HG03095 (cell line): Measurements from ENCODE around the gene PLCXD3.

Experiments
- ATAC-seq: cut with Tn5 transposase; IDR thresholded peaks from one replicate; pipeline ENCODE4 v1.9.1; 2021; ENCODE audit warnings: moderate library complexity; ENCODE audit not compliant: unreplicated experiment

The PLCXD3 gene

GRCh38 chr5:41415242-41415641, 95.2 kb downstream of the PLCXD3 start:
- no peak for ATAC-seq

DNA sequence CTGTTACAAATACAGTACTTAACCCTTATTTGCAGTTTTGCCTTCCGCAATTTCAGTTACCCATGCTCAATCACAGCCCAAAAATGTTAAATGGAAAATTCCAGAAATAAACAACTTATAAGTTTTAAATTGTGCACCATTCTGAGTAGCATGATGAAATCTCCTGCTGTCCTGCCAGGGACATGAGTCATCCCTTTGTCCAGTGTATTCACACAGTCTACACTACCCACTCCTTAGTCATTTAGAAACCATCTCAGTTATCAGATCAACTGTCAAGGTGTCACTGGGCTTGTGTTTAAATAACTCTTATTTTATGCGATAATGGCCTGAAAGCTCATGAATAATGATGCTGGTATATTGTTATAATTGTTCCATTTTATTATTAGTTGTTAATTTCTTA, 95.8 kb downstream of the PLCXD3 start:
- no peak for ATAC-seq

GRCh38 chr5:41413074-41413473, 97.3 kb downstream of the PLCXD3 start:
- no peak for ATAC-seq

DNA sequence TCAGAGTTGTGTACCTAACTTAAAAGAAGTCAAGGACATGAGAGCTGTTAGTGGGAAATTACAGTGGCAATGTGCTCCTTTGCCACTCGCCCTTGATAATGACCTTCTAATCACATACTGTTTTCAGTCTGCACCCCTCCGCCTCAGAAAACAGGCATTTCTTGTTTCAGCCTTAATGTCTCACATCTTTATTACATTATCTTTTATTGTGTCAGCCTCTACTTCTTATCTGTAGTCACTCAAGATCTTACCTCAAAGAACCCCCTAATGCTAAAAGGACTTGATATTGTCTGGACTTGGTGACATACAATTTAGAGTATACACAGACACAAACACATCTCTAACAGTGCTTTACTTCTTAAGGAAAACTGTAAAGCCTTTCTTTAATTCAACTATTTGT, 97.9 kb downstream of the PLCXD3 start:
- ATAC-seq = no peak

GRCh38 chr5:41410737-41411136, 99.7 kb downstream of the PLCXD3 start:
- no peak for ATAC-seq

DNA sequence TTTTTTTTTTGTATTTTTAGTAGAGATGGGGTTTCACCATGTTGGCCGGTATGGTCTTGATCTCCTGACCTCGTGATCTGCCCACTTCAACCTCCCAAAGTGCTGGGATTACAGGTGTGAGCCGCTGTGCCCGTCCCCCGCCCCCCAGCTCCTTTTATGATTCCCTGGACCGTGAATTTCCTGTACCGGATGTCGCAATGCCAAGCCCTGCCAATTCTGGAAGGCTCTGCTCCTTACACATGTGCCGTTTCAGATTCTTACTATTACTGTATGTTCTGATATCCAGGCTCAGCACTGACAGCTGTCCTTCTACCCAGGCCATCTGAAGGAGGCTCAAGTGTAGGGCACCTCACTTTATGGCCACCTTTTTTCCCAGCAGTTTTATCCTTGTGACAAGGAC, 100.1 kb downstream of the PLCXD3 start:
- ATAC-seq = no peak

DNA sequence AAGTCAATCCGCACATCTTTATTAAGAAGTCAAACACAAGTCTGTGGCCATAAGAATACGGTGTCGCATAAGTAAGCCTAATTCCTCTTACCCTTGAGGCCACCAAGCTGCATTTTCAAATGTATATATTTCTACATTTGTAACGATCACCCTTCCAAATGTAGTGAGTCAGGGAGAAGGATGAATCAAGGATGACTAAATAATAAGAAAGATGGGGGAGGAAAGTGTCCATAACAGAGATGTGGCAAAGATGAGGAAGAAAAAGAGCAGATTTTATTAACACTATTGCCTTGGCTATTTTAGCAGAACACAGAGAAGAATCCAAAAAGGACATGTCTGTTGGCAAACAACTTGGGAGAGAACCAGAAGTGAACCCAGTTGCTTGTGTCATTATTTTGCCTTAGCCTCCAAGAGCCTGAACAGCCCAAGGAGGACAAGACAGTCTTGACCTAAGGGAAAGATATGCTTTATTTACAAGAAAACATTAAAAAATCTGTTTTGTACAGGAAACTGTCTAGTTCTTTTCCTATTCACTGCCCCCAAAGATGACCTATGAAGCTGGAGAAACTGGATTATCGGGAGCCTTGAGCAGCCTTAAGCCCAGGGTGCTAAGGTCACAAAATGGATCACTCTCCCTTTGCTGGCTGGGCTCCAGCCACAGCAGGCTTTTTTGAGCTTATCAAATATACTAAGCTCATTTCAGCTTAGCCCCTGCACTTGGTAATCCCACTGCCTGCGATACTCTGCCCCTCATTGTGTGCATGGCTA, 101.5 kb downstream of the PLCXD3 start:
- no peak for ATAC-seq

DNA sequence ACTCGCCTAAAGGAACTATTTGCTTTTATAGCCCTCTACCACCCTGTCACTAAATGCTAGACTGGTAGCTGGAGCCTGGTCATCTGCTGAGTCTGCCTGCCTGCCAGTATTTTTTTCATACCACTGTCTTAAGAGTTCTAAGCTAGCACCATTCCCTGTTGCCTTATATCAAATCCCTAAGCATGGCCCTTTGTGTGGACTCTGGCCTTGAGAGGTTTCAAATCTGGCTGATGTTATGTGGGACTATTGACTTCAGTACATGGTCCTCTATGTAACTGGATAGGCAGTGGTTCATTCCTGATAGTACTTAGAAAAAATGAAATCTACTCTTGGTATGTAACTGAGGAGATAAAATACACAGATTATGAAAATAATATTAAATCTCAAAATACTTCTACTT, 103.5 kb downstream of the PLCXD3 start:
- no peak for ATAC-seq

- ATAC-seq = no peak
These were observed 104.0 kb downstream of the PLCXD3 start for GRCh38 chr5:41406424-41406823.

GRCh38 chr5:41404757-41405156, 105.6 kb downstream of the PLCXD3 start:
- ATAC-seq = no peak

DNA sequence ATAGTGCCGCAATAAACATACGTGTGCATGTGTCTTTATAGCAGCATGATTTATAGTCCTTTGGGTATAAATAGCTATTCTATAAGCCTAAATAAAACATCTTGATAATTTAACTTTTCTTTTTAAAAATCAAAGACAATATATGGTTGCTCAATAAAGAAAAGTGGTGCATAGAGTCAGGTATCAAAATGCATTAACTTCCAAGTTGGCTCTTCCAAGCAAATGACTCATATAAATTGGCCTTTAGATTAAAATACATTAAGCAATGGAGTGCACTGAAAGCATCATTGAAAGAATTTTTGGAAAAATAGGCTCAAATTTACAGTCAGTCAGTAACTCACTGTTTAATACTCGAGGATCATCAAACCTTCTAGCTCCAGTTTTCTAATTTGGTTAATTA, 106.6 kb downstream of the PLCXD3 start:
- ATAC-seq = no peak

DNA sequence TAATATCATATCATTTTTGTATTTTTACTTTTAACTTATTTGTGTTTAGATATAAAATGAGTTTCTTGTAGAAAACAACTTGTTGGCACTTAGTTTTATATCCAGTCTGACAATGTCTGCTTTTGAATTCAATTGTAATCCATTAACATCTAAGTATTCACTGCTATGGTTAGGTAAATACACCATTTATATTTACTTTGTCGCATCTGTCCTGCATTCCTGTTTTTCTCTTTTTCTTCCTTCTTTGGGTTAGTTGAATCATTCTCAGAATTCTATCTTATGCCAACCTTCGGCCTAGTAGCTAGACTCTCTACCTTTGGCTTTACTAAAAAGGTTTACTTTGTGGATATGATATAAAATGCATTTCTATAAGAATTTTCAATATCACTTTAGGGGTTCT, 107.6 kb downstream of the PLCXD3 start:
- no peak for ATAC-seq

DNA sequence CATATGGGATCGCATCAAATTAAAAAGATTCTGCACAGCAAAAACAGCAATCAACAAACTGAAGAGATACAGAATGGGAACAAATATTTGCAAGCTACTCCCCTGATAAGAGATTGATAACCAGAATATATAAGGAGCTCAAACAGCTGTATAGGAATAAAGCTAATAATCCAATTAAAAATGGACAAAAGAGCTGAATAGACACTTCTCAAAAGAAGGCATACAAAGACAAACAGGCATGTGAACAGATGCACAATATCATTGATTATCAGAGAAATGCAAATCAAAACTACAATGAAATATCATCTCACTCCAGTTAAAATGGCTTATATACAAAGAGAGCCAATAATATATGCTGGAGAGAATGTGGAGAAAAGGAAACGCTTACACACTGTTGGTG, 110.6 kb downstream of the PLCXD3 start:
- no peak for ATAC-seq

DNA sequence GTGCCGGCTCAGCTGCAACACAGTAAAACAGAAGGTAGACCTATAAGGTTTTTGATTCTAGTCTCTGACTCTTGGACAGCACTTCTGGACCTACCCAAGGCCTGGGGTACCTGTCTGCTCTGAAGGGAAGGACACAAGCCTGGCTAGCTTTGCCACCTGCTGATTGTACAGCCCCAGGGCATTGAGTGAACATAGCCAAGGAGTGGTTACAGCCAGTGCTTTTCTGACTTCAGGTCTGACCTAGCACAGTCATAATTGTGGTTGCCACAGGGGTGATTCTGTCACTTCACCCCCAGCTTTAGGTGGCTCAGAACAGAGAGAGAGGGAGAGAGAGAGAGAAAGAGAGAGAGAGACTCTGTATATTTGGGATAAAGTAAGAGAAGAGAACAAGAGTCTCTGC, 118.4 kb downstream of the PLCXD3 start:
- ATAC-seq = no peak

DNA sequence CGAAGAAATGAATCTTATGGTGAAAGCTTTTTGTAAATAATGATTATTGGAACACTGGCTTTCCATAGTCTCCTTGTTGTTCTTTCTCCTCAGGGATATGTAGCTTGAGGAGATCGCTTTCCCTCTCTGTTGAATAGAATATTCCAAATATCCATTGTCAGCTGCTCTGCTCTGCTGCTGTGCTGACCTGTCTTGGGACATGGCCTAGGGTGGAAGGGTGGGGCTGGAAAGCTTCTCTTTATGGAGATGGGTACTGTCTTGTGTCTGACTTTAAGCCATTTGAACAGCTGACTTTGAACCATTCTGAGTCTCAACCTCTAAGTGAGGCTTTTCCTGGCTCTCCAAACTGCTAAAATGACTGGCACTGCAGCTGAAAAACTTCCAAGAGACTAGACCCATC, 135.8 kb downstream of the PLCXD3 start:
- no peak for ATAC-seq

- ATAC-seq = no peak
These were observed 137.2 kb downstream of the PLCXD3 start for GRCh38 chr5:41373230-41373629.

GRCh38 chr5:41371738-41372137, 138.7 kb downstream of the PLCXD3 start:
- ATAC-seq = no peak

GRCh38 chr5:41370482-41370881, 139.9 kb downstream of the PLCXD3 start:
- ATAC-seq = no peak

- ATAC-seq = no peak
These were observed 140.6 kb downstream of the PLCXD3 start for GRCh38 chr5:41369799-41370198.

- ATAC-seq = no peak
These were observed 142.2 kb downstream of the PLCXD3 start for GRCh38 chr5:41368158-41368557.

DNA sequence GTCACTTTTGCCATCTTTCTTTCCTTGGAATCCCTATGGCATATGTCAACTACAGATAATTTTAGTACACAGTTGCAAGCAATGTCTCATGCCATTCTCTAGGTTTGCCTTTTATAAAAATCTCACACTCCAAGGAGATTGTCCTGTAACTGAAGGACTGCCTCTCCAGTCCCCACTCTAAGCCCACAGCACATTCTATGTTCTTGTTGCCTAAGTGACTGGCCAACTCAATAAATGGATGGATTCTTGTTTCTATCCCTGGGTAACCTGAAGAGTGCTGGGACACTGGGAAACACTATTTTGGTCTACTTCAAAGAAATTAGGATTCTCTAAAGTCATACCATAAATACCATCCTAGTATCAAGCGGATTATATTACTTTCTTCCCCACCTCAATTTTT, 145.0 kb downstream of the PLCXD3 start:
- no peak for ATAC-seq

DNA sequence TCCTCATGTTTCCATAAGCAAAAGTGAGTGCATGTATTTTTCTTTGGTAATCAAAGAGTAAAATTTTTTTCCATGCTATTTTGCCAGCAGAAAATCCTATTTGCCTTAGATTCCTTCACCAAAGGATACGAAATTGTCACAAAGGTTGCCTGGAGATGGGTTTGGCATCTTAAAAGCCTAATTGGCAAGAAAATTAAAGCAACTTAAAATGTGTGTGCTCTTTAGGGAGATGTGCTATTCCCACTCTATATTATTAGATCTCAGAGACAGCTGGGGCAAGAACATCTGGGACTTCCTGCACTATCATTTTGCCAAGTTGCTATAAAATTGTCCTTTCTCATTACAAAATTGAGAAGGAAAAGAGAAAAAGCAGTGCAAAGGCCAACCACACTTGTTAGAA, 146.1 kb downstream of the PLCXD3 start:
- ATAC-seq = no peak

DNA sequence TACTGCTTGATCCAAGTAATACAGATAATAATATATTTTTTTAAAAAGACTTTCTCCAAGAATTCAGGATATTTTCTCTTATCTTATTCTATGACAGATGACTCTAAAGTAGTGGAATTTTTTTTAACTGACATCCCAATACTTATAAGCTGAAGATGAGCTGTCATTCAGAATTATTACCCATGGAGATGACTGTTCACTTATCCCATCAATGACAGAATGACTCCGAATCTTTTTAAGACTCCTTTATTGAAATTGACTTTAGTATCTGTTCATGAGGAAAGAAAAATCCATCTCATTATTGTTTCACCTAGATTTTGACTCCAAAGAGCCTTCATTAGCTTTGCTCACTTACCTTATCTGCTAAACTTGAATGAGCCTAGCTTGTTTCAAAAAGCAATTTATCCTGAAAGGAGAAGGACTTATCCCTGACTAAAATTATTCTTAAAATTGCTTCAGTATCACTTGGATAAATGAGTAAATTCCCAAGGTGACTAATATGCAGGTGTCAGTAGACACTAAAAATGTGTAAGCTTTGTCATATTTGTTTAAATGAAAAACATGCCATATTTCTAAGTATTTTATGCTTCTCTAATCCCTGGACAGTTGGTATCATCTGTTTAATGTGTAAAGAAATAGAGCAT, 146.9 kb downstream of the PLCXD3 start:
- no peak for ATAC-seq
